Keratinocyte (primary cell): Measurements from ENCODE around the gene ROBO3. TPM values are rescaled to one million over a fixed set of nuclear protein-coding genes. Genes with fewer than 3 reads are reported as not detected.

Source experiments
- DNase-seq: peaks from one replicate; pipeline ENCODE4 v3.0.0-alpha.2; 2011; ENCODE audit warnings: low read depth, missing footprints, low spot score
- FAIRE-seq: peaks from 2 replicates; lab custom pipeline; 2011; peaks lifted over from hg19 to GRCh38; lab: Jason Lieb, UNC
- H2AFZ ChIP-seq: 2 replicates; pipeline ENCODE4 v1.6.0; 2012; ENCODE audit warnings: low read length, control low read depth, inconsistent platforms; ENCODE audit not compliant: control insufficient read depth
- H3K27ac ChIP-seq: 2 replicates; pipeline ENCODE4 v1.5.1; 2011; ENCODE audit warnings: low read length; ENCODE audit not compliant: control insufficient read depth, insufficient read depth
- H3K27me3 ChIP-seq: 3 replicates; pipeline ENCODE4 v1.6.0; 2011; ENCODE audit warnings: low read length; ENCODE audit not compliant: control insufficient read depth, insufficient read depth; ENCODE audit errors: extremely low read depth
- H3K36me3 ChIP-seq, 2 experiments: 2 replicates in 1 of 2; 3 replicates in 1 of 2; pipeline ENCODE4 v1.5.1; 2011; ENCODE audit warnings: low read length in 2 of 2, mild to moderate bottlenecking in 1 of 2; ENCODE audit not compliant: control insufficient read depth in 2 of 2, insufficient read depth in 2 of 2; ENCODE audit errors: extremely low read depth in 1 of 2
- H3K4me1 ChIP-seq: 3 replicates; pipeline ENCODE4 v1.5.1; 2011; ENCODE audit warnings: low read length; ENCODE audit not compliant: control insufficient read depth, insufficient read depth; ENCODE audit errors: extremely low read depth
- H3K4me2 ChIP-seq: 3 replicates; pipeline ENCODE4 v1.6.0; 2011; ENCODE audit warnings: low read depth, low read length; ENCODE audit not compliant: control insufficient read depth, insufficient read depth; ENCODE audit errors: extremely low read depth
- H3K4me3 ChIP-seq, 3 experiments: fragments of 200-600 bp in 1 of 3; sonication (generic) in 1 of 3; 2 replicates in 2 of 3; 3 replicates in 1 of 3; pipeline ENCODE4 v1.5.1; 2011 to 2016; ENCODE audit warnings: low read length in 3 of 3, mild to moderate bottlenecking in 3 of 3, control low read depth in 2 of 3, inconsistent platforms in 1 of 3, low read depth in 1 of 3, mixed read lengths in 1 of 3, mixed run types in 1 of 3, moderate library complexity in 1 of 3; ENCODE audit not compliant: control insufficient read depth in 2 of 3, insufficient read depth in 2 of 3; ENCODE audit errors: extremely low read depth in 1 of 3
- H3K79me2 ChIP-seq: 2 replicates; pipeline ENCODE4 v1.6.0; 2012; ENCODE audit warnings: low read length; ENCODE audit not compliant: control insufficient read depth, insufficient read depth
- H3K9ac ChIP-seq: 3 replicates; pipeline ENCODE4 v1.6.0; 2011; ENCODE audit warnings: low read length; ENCODE audit not compliant: control insufficient read depth, insufficient read depth; ENCODE audit errors: extremely low read depth
- H3K9me1 ChIP-seq: 3 replicates; pipeline ENCODE4 v1.6.0; 2011; ENCODE audit warnings: low read length; ENCODE audit not compliant: control insufficient read depth, insufficient read depth; ENCODE audit errors: extremely low read depth
- H3K9me3 ChIP-seq: 2 replicates; pipeline ENCODE4 v1.5.1; 2012; ENCODE audit warnings: low read depth, low read length; ENCODE audit not compliant: control insufficient read depth
- H4K20me1 ChIP-seq: 3 replicates; pipeline ENCODE4 v1.6.0; 2011; ENCODE audit warnings: low read length; ENCODE audit not compliant: control insufficient read depth, insufficient read depth; ENCODE audit errors: extremely low read depth
- CTCF ChIP-seq, 3 experiments: IDR thresholded peaks in 1 of 3; conservative IDR thresholded peaks in 1 of 3; optimal IDR thresholded peaks in 1 of 3; 2 replicates in 2 of 3; 3 replicates in 1 of 3; pipeline versions ENCODE3 to v1.5.1; 2011; ENCODE audit warnings: low read length in 3 of 3, mild to moderate bottlenecking in 3 of 3, moderate library complexity in 2 of 3, control low read depth in 1 of 3, inconsistent platforms in 1 of 3; ENCODE audit not compliant: insufficient read depth in 2 of 3; ENCODE audit errors: extremely low read depth in 1 of 3
- EZH2 ChIP-seq: IDR thresholded peaks from one replicate; pipeline ENCODE4 v1.6.1; 2012; ENCODE audit warnings: inconsistent platforms, mild to moderate bottlenecking, low read length, moderate library complexity
- dilution Hi-C: fragments of 300-500 bp; cut with MboI; formaldehyde crosslinking; loops from one replicate; pipeline ENCODE4 v1.7.0; 2020; ENCODE audit warnings: low sequenced_read_pairs; ENCODE audit not compliant: extremely low pct_ligation_motif_present
- polyA plus RNA-seq, 5 experiments: library from polyadenylated mRNA; depleted of rRNA in 3 of 5; stranded (reverse) in 3 of 5; stranded (forward) in 1 of 5; unstranded in 1 of 5; fragments of >200 nt; gene quantifications; 1 replicate in 1 of 5; 2 replicates in 3 of 5; 3 replicates in 1 of 5; pipeline versions ENCODE4 v1.2.1 to v1.2.3, GENCODE V29; 2011 to 2012; ENCODE audit warnings: missing spikeins in 2 of 5, low read depth in 1 of 5, low replicate concordance in 1 of 5

The ROBO3 gene
- polyA plus RNA-seq, 1 donor (not counting 4 experiments of a cell fraction or from before 2014, with no cell fraction given), result 13.6 TPM

- H3K27ac ChIP-seq, result no peak overlapping the region
- no peak overlapping the region for H2AFZ ChIP-seq
- no peak overlapping the region for H3K4me3 ChIP-seq
- H3K27me3 ChIP-seq, result peaks cover 71% of the 10 kb centered on the region
- dilution Hi-C loops, result no loop called here
- H3K4me1 ChIP-seq, result no peaks in the 10 kb centered on the region
- no peaks in the 10 kb centered on the region for H3K36me3 ChIP-seq
- no peak for FAIRE-seq
- peaks cover 3% of the 10 kb centered on the region for H4K20me1 ChIP-seq
- peak overlapping the region; percentile 11 for H3K4me2 ChIP-seq
- H3K79me2 ChIP-seq, result no peaks in the 10 kb centered on the region
- TF ChIP-seq EZH2, result no peak
- TF ChIP-seq CTCF (optimal IDR thresholded peaks at IDR 0.05 in 1 of 3, IDR thresholded peaks at IDR 0.05 in 1 of 3, conservative IDR thresholded peaks at IDR 0.05 in 1 of 3; ENCODE audit: extremely low read depth in 1 of 3, insufficient read depth in 2 of 3, low read length in 3 of 3), result no peak
- no peak overlapping the region for H3K9ac ChIP-seq
- no peaks in the 10 kb centered on the region for H3K9me1 ChIP-seq
- no peak for DNase-seq
- no peaks in the 10 kb centered on the region for H3K9me3 ChIP-seq
Measured at GRCh38 chr11:124838805-124839127, 26.5 kb upstream of the ROBO3 start.

- Histone ChIP-seq H3K4me3 (peak overlapping the region in 1 of 3 experiments; percentile 18), H3K27ac (no peak overlapping the region), H3K27me3 (peaks cover 73% of the 10 kb centered on the region), H3K4me2 (peak overlapping the region; percentile 24), H3K4me1 (no peaks in the 10 kb centered on the region), H2AFZ (no peak overlapping the region), H3K9me3 (no peaks in the 10 kb centered on the region), H3K9ac (no peak overlapping the region), H3K36me3 (no peaks in the 10 kb centered on the region), H3K9me1 (no peaks in the 10 kb centered on the region), H3K79me2 (no peaks in the 10 kb centered on the region), H4K20me1 (peaks cover 5% of the 10 kb centered on the region)
- dilution Hi-C loops, result no loop called here
- FAIRE-seq, result no peak
- DNase-seq, result no peak
- TF ChIP-seq CTCF (optimal IDR thresholded peaks at IDR 0.05 in 1 of 3, IDR thresholded peaks at IDR 0.05 in 1 of 3, conservative IDR thresholded peaks at IDR 0.05 in 1 of 3; ENCODE audit: extremely low read depth in 1 of 3, insufficient read depth in 2 of 3, low read length in 3 of 3) (no peak), EZH2 (peak; percentile 86)
Measured at GRCh38 chr11:124839128-124839971, 25.9 kb upstream of the ROBO3 start.
